HG02938 (cell line): ENCODE results near the gene SERINC3.
"Not testable (repeated sequence)": the region's sequence is repeated elsewhere in the genome, so short reads cannot be mapped to it uniquely, and the experiment has no call there.

Experiments used
- ATAC-seq: cut with Tn5 transposase; IDR thresholded peaks from one replicate; pipeline ENCODE4 v1.9.1; 2021; ENCODE audit warnings: mild to moderate bottlenecking, moderate library complexity; ENCODE audit not compliant: unreplicated experiment

SERINC3 gene

DNA sequence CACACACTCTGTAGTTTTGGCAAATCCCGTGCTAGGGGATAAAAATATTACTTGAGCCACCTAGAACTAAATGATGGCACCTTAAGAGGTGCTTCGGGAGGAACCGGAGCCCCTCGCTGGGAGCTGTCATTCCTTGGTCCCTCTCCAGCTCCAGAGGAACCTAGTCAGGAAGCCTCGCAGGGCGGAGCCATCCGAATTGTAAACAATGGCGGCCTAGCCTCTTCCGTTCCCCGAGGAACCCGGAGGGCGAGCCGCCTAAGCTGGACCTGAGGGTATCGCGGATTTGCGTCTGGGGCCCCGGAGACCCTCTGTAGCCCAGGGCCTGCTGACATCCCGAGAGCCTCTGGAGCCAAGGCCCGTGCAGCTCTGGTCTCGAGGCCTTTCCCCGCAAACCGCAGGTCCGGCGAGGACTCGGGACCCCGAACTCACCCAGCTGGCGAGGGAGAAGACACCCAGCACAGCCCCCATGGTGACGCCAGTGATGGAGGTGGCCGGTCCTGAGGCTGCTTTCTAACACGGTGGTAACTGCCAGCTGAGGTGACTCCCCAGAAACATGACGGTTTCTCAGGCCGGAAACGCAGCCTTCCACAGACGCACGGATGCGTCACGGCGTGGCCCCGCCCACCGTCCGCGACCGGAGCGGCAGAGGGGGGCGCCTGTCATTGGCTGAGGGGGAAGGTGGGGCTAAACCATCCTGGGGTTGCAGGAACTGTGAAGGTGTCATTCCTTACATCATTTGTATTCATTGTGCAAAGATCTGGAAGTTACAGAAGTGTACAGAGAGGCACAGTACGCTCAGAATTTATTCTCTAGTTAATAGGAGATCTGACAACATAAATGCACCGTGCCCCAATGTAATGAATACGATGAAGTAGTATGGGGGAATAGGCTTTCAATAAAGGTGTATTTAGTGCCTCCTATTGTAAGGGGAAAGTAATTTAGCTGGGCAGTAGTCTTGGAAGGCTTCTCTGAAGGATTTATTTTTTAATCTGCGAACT lies at the start of gene SERINC3:
Gene SERINC3, minus strand, starts transcription at position 587 of the 998 bp plus-strand sequence. Its CDS starts 119 bp downstream, at position 468.
- ATAC-seq = peak; percentile 94

- no peak for ATAC-seq
These were observed 49.6 kb upstream of the SERINC3 start for GRCh38 chr20:44571362-44571988.

DNA sequence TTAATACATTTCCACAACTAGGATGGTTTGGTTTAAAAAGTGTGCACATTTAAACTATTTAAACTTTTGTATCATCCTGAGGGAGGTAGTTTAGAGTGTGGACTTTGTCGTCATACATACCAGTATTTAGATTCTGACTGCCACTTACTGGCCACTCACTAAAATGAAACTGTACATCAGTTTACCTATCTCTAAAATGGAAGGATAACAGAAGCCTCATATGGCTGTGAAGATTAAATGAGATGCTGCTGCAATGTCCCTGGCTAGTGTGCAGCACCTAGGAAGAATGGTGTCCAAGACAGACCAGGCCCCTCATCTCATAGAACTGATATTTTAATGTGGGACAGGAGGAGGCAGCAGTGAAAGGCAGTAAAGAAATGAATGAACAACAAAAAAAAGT lies 48.5 kb upstream of the SERINC3 start:
- ATAC-seq = no peak

GRCh38 chr20:44566811-44567210 lies 44.9 kb upstream of the SERINC3 start:
- ATAC-seq = no peak

GRCh38 chr20:44566018-44566417 lies 44.1 kb upstream of the SERINC3 start:
- ATAC-seq = no peak

DNA sequence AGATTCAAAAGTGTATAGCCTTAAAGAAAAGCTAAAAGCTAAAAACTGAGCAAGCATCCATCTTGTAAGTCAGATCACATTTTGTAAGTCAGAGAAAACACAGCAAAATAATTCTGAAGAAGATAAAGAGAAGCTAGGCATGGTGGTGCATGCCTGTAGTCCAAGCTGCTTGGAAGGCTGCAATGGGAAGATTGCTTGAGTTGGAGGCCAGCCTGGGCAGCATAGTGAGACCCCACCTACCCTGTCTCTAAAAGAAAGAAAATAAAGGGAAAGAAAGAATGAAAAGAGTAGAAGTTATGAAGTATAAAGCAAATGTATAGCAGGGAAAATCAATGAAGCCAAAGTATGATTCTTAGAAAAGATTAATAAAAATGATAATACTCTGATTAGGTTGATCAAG lies 40.0 kb upstream of the SERINC3 start:
- no peak for ATAC-seq

DNA sequence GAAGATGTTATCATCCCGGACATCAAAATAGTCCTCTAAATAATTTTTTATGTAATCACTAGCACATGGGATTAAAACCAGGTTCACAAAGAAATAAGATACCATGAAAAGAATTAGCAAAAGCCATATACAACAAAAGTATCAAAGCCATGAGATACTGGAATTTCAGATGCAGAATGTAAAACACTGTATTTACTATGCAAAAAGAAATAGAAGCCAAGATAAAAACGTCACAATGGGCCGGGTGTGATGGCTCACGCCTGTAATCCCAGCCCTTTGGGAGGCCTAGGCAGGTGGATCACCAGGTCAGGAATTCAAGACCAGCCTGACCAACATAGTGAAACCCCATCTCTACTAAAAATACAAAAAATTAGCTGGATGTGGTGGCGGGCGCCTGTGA lies 38.9 kb upstream of the SERINC3 start:
- ATAC-seq = not testable (repeated sequence)

- ATAC-seq = no peak
These were observed 38.4 kb upstream of the SERINC3 start for GRCh38 chr20:44560229-44560628.

DNA sequence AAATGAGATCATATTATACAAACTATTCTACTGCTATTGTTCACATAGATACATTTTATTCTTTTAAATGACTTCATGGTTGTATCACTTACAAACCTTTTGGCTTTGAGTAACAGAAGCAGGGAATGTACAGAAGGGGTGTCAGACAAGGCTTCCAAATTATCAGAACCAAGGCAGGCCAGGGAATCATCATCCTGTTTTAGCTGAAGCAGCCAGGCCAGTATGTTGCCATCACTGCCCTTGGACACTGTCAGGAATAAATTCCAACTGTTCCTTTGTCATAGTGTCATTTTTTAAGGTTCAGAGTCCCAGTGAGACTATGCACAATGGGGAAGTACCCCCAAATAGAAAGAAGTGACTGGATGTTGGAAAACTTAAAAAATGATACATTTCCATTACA lies 37.4 kb upstream of the SERINC3 start:
- ATAC-seq = no peak

DNA sequence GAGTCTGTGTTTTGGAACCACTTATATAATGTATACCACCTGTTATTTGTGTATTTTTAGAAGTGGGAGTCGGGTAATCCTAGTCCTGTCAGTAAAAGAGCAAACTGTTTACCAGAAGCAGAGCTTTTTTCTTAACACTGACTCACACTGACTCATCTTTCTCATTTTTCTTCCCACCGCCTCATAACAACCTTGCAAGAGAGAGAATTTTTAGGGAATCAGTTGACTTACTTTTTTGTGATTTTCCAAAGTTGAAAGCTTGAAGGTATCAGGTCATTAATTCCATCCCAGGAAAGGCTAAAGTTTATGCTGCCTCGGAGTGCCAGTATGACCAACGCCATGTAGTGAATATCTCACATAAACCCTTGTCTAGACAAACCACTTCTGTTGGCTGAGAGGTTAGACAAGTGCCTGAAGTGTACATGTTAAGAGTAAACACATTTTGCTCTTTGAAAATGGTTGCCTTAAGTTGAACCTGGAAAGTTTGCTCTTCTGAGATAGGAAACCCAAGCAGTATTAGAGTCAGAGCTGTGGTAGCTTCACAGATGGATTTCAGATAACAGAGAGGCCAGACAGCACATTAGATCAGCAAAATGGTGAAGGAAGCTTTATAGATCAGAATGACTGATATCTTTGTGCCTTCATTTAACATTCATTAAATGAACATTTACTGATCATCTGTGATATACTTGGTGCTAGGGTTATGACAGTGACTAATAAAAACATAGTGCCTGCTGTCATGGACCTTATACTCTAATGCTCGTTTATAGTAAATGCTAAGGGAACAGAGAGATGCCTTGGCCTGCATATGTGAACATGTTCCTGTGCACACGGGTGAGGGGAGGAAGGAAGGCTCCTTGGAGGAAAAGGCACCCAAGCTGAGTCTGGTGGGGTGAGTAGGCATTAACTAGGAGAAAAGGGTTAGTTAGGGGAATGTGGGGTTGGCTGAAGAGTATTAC lies 31.4 kb upstream of the SERINC3 start:
- ATAC-seq = no peak

- ATAC-seq = no peak
These were observed 30.7 kb upstream of the SERINC3 start for GRCh38 chr20:44552568-44552949.

DNA sequence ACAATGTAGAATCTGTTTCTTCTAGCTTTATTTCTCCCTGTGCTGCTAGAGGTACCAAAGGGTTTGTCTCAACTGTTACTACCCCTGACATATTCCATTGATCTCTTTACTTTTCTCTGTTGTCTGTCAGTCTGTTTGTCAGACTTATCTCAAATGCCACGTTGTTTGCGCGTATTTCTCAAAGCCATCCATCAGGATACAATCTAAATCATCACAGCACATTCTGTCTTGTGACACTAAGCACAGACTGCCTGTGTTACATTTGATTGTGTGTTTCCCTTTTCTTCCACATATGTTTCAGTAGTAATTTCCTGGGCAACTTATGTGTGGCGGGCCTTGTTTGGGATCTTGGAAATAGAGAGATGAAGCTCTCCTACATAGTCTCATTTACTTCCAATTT lies 30.2 kb upstream of the SERINC3 start:
- no peak for ATAC-seq

DNA sequence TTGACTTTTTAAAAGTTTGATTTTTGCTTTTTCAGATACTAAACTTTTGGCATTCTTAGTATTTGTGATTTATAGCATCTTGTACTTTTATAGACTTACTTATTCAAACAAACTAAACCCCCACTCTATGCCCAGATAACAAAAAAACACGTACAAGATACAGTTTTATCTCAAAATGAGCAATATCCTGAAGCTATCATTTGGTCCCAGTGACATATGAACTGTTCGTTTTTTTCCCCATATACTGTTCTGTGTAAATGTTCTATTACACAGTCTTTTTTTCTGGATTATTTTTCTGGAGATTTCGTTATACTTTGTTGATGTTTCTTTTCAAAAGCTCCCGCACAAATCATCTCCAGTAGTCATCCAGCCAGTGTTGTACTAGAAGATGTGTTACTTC lies 27.3 kb upstream of the SERINC3 start:
- ATAC-seq = no peak

GRCh38 chr20:44547419-44547818 lies 25.5 kb upstream of the SERINC3 start:
- no peak for ATAC-seq

- no peak for ATAC-seq
These were observed 22.4 kb upstream of the SERINC3 start for GRCh38 chr20:44544263-44544662.

GRCh38 chr20:44543358-44543757 lies 21.5 kb upstream of the SERINC3 start:
- ATAC-seq = no peak

- no peak for ATAC-seq
These were observed 21.0 kb upstream of the SERINC3 start for GRCh38 chr20:44542890-44543289.

- ATAC-seq = no peak
These were observed 20.1 kb upstream of the SERINC3 start for GRCh38 chr20:44541992-44542391.

- ATAC-seq = no peak
These were observed 19.0 kb upstream of the SERINC3 start for GRCh38 chr20:44540834-44541233.

DNA sequence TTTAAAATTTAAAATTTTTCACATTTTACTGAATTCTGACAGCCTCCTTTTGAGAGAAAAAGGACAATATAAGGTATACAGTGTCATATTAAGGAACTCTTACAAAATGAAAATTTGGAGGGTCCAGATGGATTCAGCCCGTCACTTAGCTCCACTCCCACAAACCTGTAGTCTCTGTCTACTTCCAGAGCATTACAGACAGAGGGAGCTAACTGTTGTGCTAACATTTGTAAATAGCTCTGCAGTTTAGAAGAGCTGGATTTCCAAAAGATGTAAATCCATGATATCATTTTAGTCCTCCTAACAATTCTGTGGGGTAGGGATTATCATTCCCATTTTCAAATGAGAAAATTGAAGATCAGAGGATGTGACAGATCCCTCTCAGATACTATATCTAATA lies 16.1 kb upstream of the SERINC3 start:
- ATAC-seq = no peak

DNA sequence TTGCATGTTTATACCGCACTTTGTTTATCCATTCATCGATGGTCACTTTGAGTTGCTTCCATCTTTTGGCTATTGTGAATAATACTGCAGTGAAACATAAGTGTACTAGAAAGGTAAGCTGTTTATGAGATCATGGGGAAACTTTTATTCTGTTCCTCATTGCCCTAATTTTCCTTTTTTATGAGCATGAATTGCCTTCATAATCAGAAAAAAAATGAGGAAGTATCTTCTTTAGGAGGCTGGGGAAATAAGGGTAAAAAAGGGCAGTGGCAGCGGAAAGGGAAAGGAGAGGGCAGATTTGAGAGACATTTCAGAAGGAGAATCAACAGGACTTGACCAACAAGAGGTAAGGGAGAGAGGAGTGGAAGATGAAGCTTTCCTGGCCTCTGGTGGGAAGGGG lies 14.3 kb upstream of the SERINC3 start:
- no peak for ATAC-seq
